HG03432 (cell line): ENCODE measurements around the gene MRPL28.

ENCODE experiments used
- ATAC-seq: cut with Tn5 transposase; IDR thresholded peaks from one replicate; pipeline ENCODE4 v1.9.1; 2021; ENCODE audit warnings: mild to moderate bottlenecking, moderate library complexity; ENCODE audit not compliant: unreplicated experiment

MRPL28 gene

DNA sequence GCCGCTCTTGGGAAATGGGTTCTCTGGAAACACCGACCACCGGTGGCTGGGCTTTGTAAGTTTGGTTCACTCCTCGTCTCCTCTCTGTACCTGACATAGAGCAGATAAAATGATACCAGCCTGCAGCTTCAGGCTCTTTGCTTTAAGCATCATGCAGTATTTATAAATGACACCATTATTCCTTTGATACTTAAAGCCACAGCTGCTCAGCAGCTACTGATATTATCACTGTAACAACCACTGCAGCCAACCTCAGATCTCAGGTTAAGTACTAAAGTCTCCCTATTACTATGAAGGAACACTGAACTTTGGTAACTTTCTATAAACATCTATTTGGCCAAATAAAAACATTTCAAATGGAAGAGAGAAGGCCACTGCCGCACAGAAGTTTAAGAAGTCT, 52.8 kb downstream of the MRPL28 start:
- ATAC-seq: no peak
